Mucosa of descending colon (tissue), 3 donors: Measurements from ENCODE around the gene RBMXL2. TPM values are rescaled to one million over a fixed set of nuclear protein-coding genes. Genes with fewer than 3 reads are reported as not detected.

Experiments used
- ATAC-seq: fragments of 200-7000 bp; cut with Tn5 transposase; one replicate; pipeline ENCODE4 v1.9.1; 2020; ENCODE audit warnings: mild to moderate bottlenecking, moderate library complexity
- DNase-seq, 3 donors: peaks; one replicate each; pipeline ENCODE4 v3.0.0-alpha.2; 2020
- H3K36me3 ChIP-seq: fragments of 200-600 bp; one replicate; pipeline ENCODE4 v1.8.0; 2021; ENCODE audit warnings: low read depth, mild to moderate bottlenecking
- H3K4me1 ChIP-seq: fragments of 200-600 bp; one replicate; pipeline ENCODE4 v1.8.0; 2021; ENCODE audit warnings: low read depth, mild to moderate bottlenecking
- H3K4me3 ChIP-seq: fragments of 200-600 bp; one replicate; pipeline ENCODE4 v1.8.0; 2021; ENCODE audit warnings: mild to moderate bottlenecking
- H3K9me3 ChIP-seq: fragments of 200-600 bp; one replicate; pipeline ENCODE4 v1.8.0; 2021; ENCODE audit warnings: mild to moderate bottlenecking
- CTCF ChIP-seq: fragments of 200-600 bp; IDR thresholded peaks from one replicate; pipeline ENCODE4 v1.8.0; 2022; ENCODE audit warnings: antibody characterized with exemption, mild to moderate bottlenecking
- intact Hi-C, 2 donors: fragments of 100-400 bp; cut with DNase I in 1 of 2; cut with micrococcal nuclease in 1 of 2; formaldehyde crosslinking; loops; one replicate each; pipeline versions ENCODE4 v1.11.0 to v1.11.1; 2022; cut with DNase I, micrococcal nuclease
- total RNA-seq, 3 donors: library from RNA; stranded (reverse); fragmentation: NEBNext Ultra II Directional in 2 of 3; extraction: Animal tissue kit (Norgen Biotek cat#: 25700) in 2 of 3; gene quantifications; one replicate each; pipeline versions ENCODE4 v1.2.1 to v1.2.4, GENCODE V29; 2021 to 2023
- donor health status: DM: no; HTN: no; CAD: no; lungs with moderate emphysema.
- donor health status: DM: no; HTN: no; CAD: no.
- donor health status: DM: no; HTN: yes; CAD: no.

RBMXL2 gene
- total RNA-seq, 3 donors from 2014 or later = 0.20 TPM; not detected in 2

- no peak for TF ChIP-seq CTCF
- ATAC-seq = no peak
- no peak for DNase-seq
Measured at GRCh38 chr11:7081441-7081840, 7.4 kb upstream of the RBMXL2 start.

GRCh38 chr11:7089328-7090251 is 792 bp downstream of the RBMXL2 start:
- peak in 1 of 3 donors; percentile 43 for DNase-seq
- intact Hi-C loops = loop anchor here in 1 of 2 donors (10.0 kb wide), 1 partner anchor 355 kb away; no protein-coding TSS in a partner anchor
- H3K4me3 ChIP-seq = no peak overlapping the region
- H3K4me1 ChIP-seq = no peaks in the 10 kb centered on the region
- H3K36me3 ChIP-seq = no peaks in the 10 kb centered on the region
- no peak for TF ChIP-seq CTCF
- ATAC-seq = no peak
- no peaks in the 10 kb centered on the region for H3K9me3 ChIP-seq

More at GRCh38 chr11:7081441-7081840, 7.4 kb upstream of the RBMXL2 start:
- Histone ChIP-seq H3K4me3 (no peak overlapping the region), H3K4me1 (no peaks in the 10 kb centered on the region), H3K9me3 (no peaks in the 10 kb centered on the region), H3K36me3 (no peaks in the 10 kb centered on the region)
- intact Hi-C loops = no loop called here

- TF ChIP-seq CTCF = no peak
Measured at GRCh38 chr11:7098235-7098832, 9.5 kb downstream of the RBMXL2 start.

GRCh38 chr11:7115780-7116179 is 27.0 kb downstream of the RBMXL2 start:
- intact Hi-C loops = no loop called here
- DNase-seq = no peak
- ATAC-seq = no peak

More at GRCh38 chr11:7098235-7098832, 9.5 kb downstream of the RBMXL2 start:
- Histone ChIP-seq H3K36me3 (no peaks in the 10 kb centered on the region), H3K9me3 (no peaks in the 10 kb centered on the region), H3K4me1 (no peaks in the 10 kb centered on the region), H3K4me3 (no peak overlapping the region)
- intact Hi-C loops = loop anchor here in 1 of 2 donors (10.0 kb wide), 1 partner anchor 346 kb away; no protein-coding TSS in a partner anchor
- ATAC-seq (peak; percentile 56), DNase-seq (peak in 1 of 3 donors; percentile 2)

GRCh38 chr11:7116370-7116769 is 27.6 kb downstream of the RBMXL2 start:
- no peaks in the 10 kb centered on the region for H3K36me3 ChIP-seq
- no peak for TF ChIP-seq CTCF
- H3K4me1 ChIP-seq = no peaks in the 10 kb centered on the region
- no peak for ATAC-seq
- H3K4me3 ChIP-seq = no peak overlapping the region
- intact Hi-C loops = no loop called here
- H3K9me3 ChIP-seq = no peaks in the 10 kb centered on the region
- DNase-seq = no peak

More at GRCh38 chr11:7115780-7116179, 27.0 kb downstream of the RBMXL2 start:
- no peaks in the 10 kb centered on the region for H3K9me3 ChIP-seq
- no peaks in the 10 kb centered on the region for H3K36me3 ChIP-seq
- no peaks in the 10 kb centered on the region for H3K4me1 ChIP-seq
- no peak for TF ChIP-seq CTCF
- H3K4me3 ChIP-seq = no peak overlapping the region
